ENCODE measurements around the gene HDAC11. TPM values are rescaled to one million over a fixed set of nuclear protein-coding genes. Genes with fewer than 3 reads are reported as not detected.
"Not testable (repeated sequence)": the region's sequence is repeated elsewhere in the genome, so short reads cannot be mapped to it uniquely, and the experiment has no call there.

The HDAC11 gene
- total and polyA plus RNA-seq, 4 donors: 16.8 to 22.2 (median 19.4) TPM

- intact Hi-C loops (cut with DNase I): no loop called here
- no peak overlapping the region for H3K27ac ChIP-seq (ENCODE audit: low read depth in 1 of 2, low read length in 2 of 2)
- no peaks in the 10 kb centered on the region for H3K9me3 ChIP-seq (ENCODE audit: control insufficient read depth, low read length)
- no peak overlapping the region for H3K4me3 ChIP-seq (ENCODE audit: low read length in 2 of 2)
- 41 to 49% methylated on average over 26 of the region's 26 CpGs for WGBS, 2 donors
- ATAC-seq (ENCODE audit: low FRiP score) (no peak), DNase-seq (no peak)
- H3K27me3 ChIP-seq (ENCODE audit: control insufficient read depth in 1 of 2, insufficient read depth in 2 of 2, low read length in 1 of 2): no peaks in the 10 kb centered on the region
- H3K36me3 ChIP-seq (ENCODE audit: control insufficient read depth in 1 of 2, insufficient read depth in 2 of 2, low read length in 1 of 2): no peaks in the 10 kb centered on the region
- H3K4me1 ChIP-seq (ENCODE audit: control insufficient read depth in 1 of 2, insufficient read depth in 2 of 2, low read length in 2 of 2): no peaks in the 10 kb centered on the region
These were observed 36.0 kb downstream of the HDAC11 start for GRCh38 chr3:13515786-13516759.

- no peaks in the 10 kb centered on the region for H3K4me1 ChIP-seq (ENCODE audit: control insufficient read depth in 1 of 2, insufficient read depth in 2 of 2, low read length in 2 of 2)
- WGBS, 2 donors: 77 to 86% methylated on average over 9 of the region's 9 CpGs
- H3K27me3 ChIP-seq (ENCODE audit: control insufficient read depth in 1 of 2, insufficient read depth in 2 of 2, low read length in 1 of 2): no peaks in the 10 kb centered on the region
- DNase-seq: no peak
- H3K9me3 ChIP-seq (ENCODE audit: control insufficient read depth, low read length): no peaks in the 10 kb centered on the region
- intact Hi-C loops (cut with DNase I): no loop called here
- ATAC-seq (ENCODE audit: low FRiP score): no peak
- H3K4me3 ChIP-seq (ENCODE audit: low read length in 2 of 2): no peak overlapping the region
- H3K36me3 ChIP-seq (ENCODE audit: control insufficient read depth in 1 of 2, insufficient read depth in 2 of 2, low read length in 1 of 2): no peaks in the 10 kb centered on the region
- no peak overlapping the region for H3K27ac ChIP-seq (ENCODE audit: low read depth in 1 of 2, low read length in 2 of 2)
These were observed 36.6 kb downstream of the HDAC11 start for GRCh38 chr3:13516760-13517135.

GRCh38 chr3:13517253-13517977 lies 37.3 kb downstream of the HDAC11 start:
- peak in 1 of 2 donors; percentile 65 for DNase-seq

GRCh38 chr3:13518516-13518953 lies 38.4 kb downstream of the HDAC11 start:
- Histone ChIP-seq H3K9me3 (ENCODE audit: control insufficient read depth, low read length) (no peaks in the 10 kb centered on the region), H3K27me3 (ENCODE audit: control insufficient read depth in 1 of 2, insufficient read depth in 2 of 2, low read length in 1 of 2) (no peaks in the 10 kb centered on the region), H3K27ac (ENCODE audit: low read depth in 1 of 2, low read length in 2 of 2) (no peak overlapping the region), H3K4me3 (ENCODE audit: low read length in 2 of 2) (no peak overlapping the region), H3K4me1 (ENCODE audit: control insufficient read depth in 1 of 2, insufficient read depth in 2 of 2, low read length in 2 of 2) (no peaks in the 10 kb centered on the region), H3K36me3 (ENCODE audit: control insufficient read depth in 1 of 2, insufficient read depth in 2 of 2, low read length in 1 of 2) (no peaks in the 10 kb centered on the region)
- intact Hi-C loops (cut with DNase I): no loop called here
- ATAC-seq (ENCODE audit: low FRiP score) (peak; percentile 67), DNase-seq (peak; percentile 84 to 88)
- WGBS, 2 donors: 2 to 7% methylated on average over 15 of the region's 15 CpGs

More at GRCh38 chr3:13517253-13517977, 37.3 kb downstream of the HDAC11 start:
- ATAC-seq (ENCODE audit: low FRiP score): peak; percentile 68
- Histone ChIP-seq H3K4me1 (ENCODE audit: control insufficient read depth in 1 of 2, insufficient read depth in 2 of 2, low read length in 2 of 2) (no peaks in the 10 kb centered on the region), H3K27me3 (ENCODE audit: control insufficient read depth in 1 of 2, insufficient read depth in 2 of 2, low read length in 1 of 2) (no peaks in the 10 kb centered on the region), H3K27ac (ENCODE audit: low read depth in 1 of 2, low read length in 2 of 2) (no peak overlapping the region), H3K4me3 (ENCODE audit: low read length in 2 of 2) (no peak overlapping the region), H3K9me3 (ENCODE audit: control insufficient read depth, low read length) (no peaks in the 10 kb centered on the region), H3K36me3 (ENCODE audit: control insufficient read depth in 1 of 2, insufficient read depth in 2 of 2, low read length in 1 of 2) (no peaks in the 10 kb centered on the region)
- intact Hi-C loops (cut with DNase I): no loop called here
- WGBS, 2 donors: 65 to 72% methylated on average over 18 of the region's 18 CpGs

GRCh38 chr3:13519006-13519791 lies 39.1 kb downstream of the HDAC11 start:
- ATAC-seq (ENCODE audit: low FRiP score) (peak; percentile 28), DNase-seq (no peak)
- no peak overlapping the region for H3K4me3 ChIP-seq (ENCODE audit: low read length in 2 of 2)
- H3K9me3 ChIP-seq (ENCODE audit: control insufficient read depth, low read length): no peaks in the 10 kb centered on the region
- whole genome bisulfite sequencing, 2 donors: 77 to 79% methylated on average over 18 to 19 of the region's 19 CpGs
- H3K27me3 ChIP-seq (ENCODE audit: control insufficient read depth in 1 of 2, insufficient read depth in 2 of 2, low read length in 1 of 2): no peaks in the 10 kb centered on the region
- intact Hi-C loops (cut with DNase I): no loop called here
- no peaks in the 10 kb centered on the region for H3K36me3 ChIP-seq (ENCODE audit: control insufficient read depth in 1 of 2, insufficient read depth in 2 of 2, low read length in 1 of 2)
- no peaks in the 10 kb centered on the region for H3K4me1 ChIP-seq (ENCODE audit: control insufficient read depth in 1 of 2, insufficient read depth in 2 of 2, low read length in 2 of 2)
- no peak overlapping the region for H3K27ac ChIP-seq (ENCODE audit: low read depth in 1 of 2, low read length in 2 of 2)

- intact Hi-C loops (cut with DNase I): no loop called here
These were observed 40.3 kb downstream of the HDAC11 start for GRCh38 chr3:13520326-13520880.

GRCh38 chr3:13521309-13521708 lies 41.2 kb downstream of the HDAC11 start:
- Histone ChIP-seq H3K36me3 (ENCODE audit: control insufficient read depth in 1 of 2, insufficient read depth in 2 of 2, low read length in 1 of 2) (no peaks in the 10 kb centered on the region), H3K9me3 (ENCODE audit: control insufficient read depth, low read length) (no peaks in the 10 kb centered on the region), H3K4me1 (ENCODE audit: control insufficient read depth in 1 of 2, insufficient read depth in 2 of 2, low read length in 2 of 2) (no peaks in the 10 kb centered on the region), H3K27me3 (ENCODE audit: control insufficient read depth in 1 of 2, insufficient read depth in 2 of 2, low read length in 1 of 2) (no peaks in the 10 kb centered on the region), H3K4me3 (ENCODE audit: low read length in 2 of 2) (no peak overlapping the region), H3K27ac (ENCODE audit: low read depth in 1 of 2, low read length in 2 of 2) (no peak overlapping the region)
- WGBS, 2 donors: 64 to 83% methylated on average over 6 of the region's 6 CpGs
- DNase-seq: no peak
- no peak for ATAC-seq (ENCODE audit: low FRiP score)
- intact Hi-C loops (cut with DNase I): no loop called here

More at GRCh38 chr3:13520326-13520880, 40.3 kb downstream of the HDAC11 start:
- Histone ChIP-seq H3K4me3 (ENCODE audit: low read length in 2 of 2) (no peak overlapping the region), H3K4me1 (ENCODE audit: control insufficient read depth in 1 of 2, insufficient read depth in 2 of 2, low read length in 2 of 2) (no peaks in the 10 kb centered on the region), H3K27me3 (ENCODE audit: control insufficient read depth in 1 of 2, insufficient read depth in 2 of 2, low read length in 1 of 2) (no peaks in the 10 kb centered on the region), H3K27ac (ENCODE audit: low read depth in 1 of 2, low read length in 2 of 2) (no peak overlapping the region), H3K9me3 (ENCODE audit: control insufficient read depth, low read length) (no peaks in the 10 kb centered on the region), H3K36me3 (ENCODE audit: control insufficient read depth in 1 of 2, insufficient read depth in 2 of 2, low read length in 1 of 2) (no peaks in the 10 kb centered on the region)
- DNase-seq (no peak), ATAC-seq (ENCODE audit: low FRiP score) (no peak)
- WGBS, 2 donors: 93 to 96% methylated on average over 9 of the region's 9 CpGs

- H3K27me3 ChIP-seq (ENCODE audit: control insufficient read depth in 1 of 2, insufficient read depth in 2 of 2, low read length in 1 of 2); H3K4me3 ChIP-seq (ENCODE audit: low read length in 2 of 2); H3K4me1 ChIP-seq (ENCODE audit: control insufficient read depth in 1 of 2, insufficient read depth in 2 of 2, low read length in 2 of 2); ATAC-seq (ENCODE audit: low FRiP score); H3K36me3 ChIP-seq (ENCODE audit: control insufficient read depth in 1 of 2, insufficient read depth in 2 of 2, low read length in 1 of 2); intact Hi-C loops (cut with DNase I); DNase-seq; H3K27ac ChIP-seq (ENCODE audit: low read depth in 1 of 2, low read length in 2 of 2); H3K9me3 ChIP-seq (ENCODE audit: control insufficient read depth, low read length): not testable (repeated sequence)
- 97 to 100% methylated on average over 2 of the region's 2 CpGs for WGBS, 2 donors
These were observed 41.6 kb downstream of the HDAC11 start for GRCh38 chr3:13521749-13522148.
